ENCODE data around the gene PNISR.
A peak's percentile ranks its signal among the peaks of the same experiment; 100 is the strongest.

Gene PNISR

DNA sequence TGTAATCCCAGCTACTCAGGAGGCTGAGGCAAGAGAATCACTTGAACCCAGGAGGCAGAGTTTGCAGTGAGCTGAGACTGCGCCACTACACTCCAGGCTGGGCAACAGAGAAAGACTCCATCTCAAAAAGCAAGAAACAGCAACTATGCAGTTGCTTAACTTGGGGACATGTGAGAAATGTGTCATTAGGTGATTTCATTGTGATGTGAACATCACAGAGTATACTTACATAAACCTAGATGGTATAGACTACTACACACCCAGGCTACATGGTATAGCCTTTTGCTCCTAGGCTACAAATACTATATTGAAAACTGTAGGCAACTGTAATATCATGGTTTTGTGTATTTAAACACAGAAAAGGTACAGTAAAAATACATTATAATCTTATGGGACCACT, 27.8 kb downstream of the PNISR start:
- H3K4me3 ChIP-seq (ENCODE audit: low read length, poor library complexity, severe bottlenecking): no peak overlapping the region
- H3F3A ChIP-seq (ENCODE audit: low read depth): no peaks in the 10 kb centered on the region; the same call in 1 of the 2 replicates
- peaks cover 47% of the 10 kb centered on the region for H3K36me3 ChIP-seq (ENCODE audit: insufficient read depth, low read length)
- no peaks in the 10 kb centered on the region for H3K4me1 ChIP-seq (ENCODE audit: insufficient read depth, low read length, poor library complexity, severe bottlenecking)
- H2AFZ ChIP-seq (ENCODE audit: low read length): no peak overlapping the region
- no peaks in the 10 kb centered on the region for H3K9me3 ChIP-seq (ENCODE audit: insufficient read depth, low read depth, low read length)
- no peak overlapping the region for H3K9ac ChIP-seq (ENCODE audit: low read depth, low read length, poor library complexity, severe bottlenecking)
- no peaks in the 10 kb centered on the region for H3K79me2 ChIP-seq (ENCODE audit: insufficient read depth, low read length)
- no peaks in the 10 kb centered on the region for H3K9me2 ChIP-seq (replicated peaks; ENCODE audit: low read depth, low read length)
- no peaks in the 10 kb centered on the region for H4K20me1 ChIP-seq (ENCODE audit: insufficient read depth, low read length, poor library complexity, severe bottlenecking)
- H3K4me2 ChIP-seq (ENCODE audit: low read depth, low read length, poor library complexity, severe bottlenecking): no peak overlapping the region
- no peaks in the 10 kb centered on the region for H3K27me3 ChIP-seq (ENCODE audit: insufficient read depth, low read length, poor library complexity, severe bottlenecking)
- no peak for TF ChIP-seq EZH2phosphoT487 (IDR thresholded peaks at IDR 0.05; ENCODE audit: borderline replicate concordance)
- TF ChIP-seq, protein P1, sequence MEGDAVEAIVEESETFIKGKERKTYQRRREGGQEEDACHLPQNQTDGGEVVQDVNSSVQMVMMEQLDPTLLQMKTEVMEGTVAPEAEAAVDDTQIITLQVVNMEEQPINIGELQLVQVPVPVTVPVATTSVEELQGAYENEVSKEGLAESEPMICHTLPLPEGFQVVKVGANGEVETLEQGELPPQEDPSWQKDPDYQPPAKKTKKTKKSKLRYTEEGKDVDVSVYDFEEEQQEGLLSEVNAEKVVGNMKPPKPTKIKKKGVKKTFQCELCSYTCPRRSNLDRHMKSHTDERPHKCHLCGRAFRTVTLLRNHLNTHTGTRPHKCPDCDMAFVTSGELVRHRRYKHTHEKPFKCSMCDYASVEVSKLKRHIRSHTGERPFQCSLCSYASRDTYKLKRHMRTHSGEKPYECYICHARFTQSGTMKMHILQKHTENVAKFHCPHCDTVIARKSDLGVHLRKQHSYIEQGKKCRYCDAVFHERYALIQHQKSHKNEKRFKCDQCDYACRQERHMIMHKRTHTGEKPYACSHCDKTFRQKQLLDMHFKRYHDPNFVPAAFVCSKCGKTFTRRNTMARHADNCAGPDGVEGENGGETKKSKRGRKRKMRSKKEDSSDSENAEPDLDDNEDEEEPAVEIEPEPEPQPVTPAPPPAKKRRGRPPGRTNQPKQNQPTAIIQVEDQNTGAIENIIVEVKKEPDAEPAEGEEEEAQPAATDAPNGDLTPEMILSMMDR (conservative IDR thresholded peaks at IDR 0.05; ENCODE audit: low read length): no peak

DNA sequence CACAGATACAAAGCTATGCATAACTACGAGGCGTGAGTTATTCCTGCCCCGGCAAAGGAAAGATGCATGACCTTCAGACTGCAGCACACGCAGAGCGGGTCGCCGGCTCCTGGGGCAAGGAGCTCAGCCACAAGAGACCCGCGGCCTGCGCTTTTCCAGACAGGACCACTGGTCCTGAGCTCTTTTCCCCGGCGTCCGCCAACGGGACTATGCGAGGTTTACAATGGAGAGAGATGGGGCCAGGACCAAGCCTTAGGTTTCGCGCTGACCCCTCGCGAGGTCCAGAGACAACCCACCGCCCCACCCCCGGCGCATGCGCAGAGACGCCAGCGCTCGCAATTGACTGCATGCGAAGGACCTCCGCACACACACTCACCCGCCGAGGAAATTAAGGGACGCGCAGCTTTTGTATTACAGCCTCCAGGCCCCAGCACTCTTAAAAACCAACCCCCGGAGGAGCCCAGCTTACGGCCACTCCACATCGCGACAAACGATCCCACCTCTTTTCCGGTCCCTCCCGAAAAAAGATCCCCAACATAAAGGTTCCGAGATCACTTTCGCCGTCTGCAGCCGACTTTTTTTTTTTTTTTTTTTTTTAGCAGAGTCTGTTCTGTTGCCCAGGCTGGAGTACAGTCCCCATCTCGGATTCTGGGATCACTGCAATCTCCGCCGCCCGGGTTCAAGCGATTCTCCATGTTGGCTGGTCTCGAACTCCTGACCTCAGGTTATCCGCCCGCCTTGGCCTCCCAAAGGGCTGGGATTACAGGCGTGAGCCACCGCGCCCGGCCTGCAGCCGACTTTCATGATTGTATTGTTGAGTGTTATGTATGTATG, 31.2 kb downstream of the PNISR start, which contains the start of gene COQ3:
Gene COQ3 (minus strand): TSS at position 498 of the 834 bp plus-strand sequence. CDS start 16 bp downstream, at position 482.
- H3K4me3 ChIP-seq (ENCODE audit: low read length, poor library complexity, severe bottlenecking): peak within 1 kb of the TSS; percentile 79
- no peaks in the 10 kb centered on the region for H4K20me1 ChIP-seq (ENCODE audit: insufficient read depth, low read length, poor library complexity, severe bottlenecking)
- peak within 1 kb of the TSS; percentile 59 for H3K4me2 ChIP-seq (ENCODE audit: low read depth, low read length, poor library complexity, severe bottlenecking)
- no peaks in the 10 kb centered on the region for H3K4me1 ChIP-seq (ENCODE audit: insufficient read depth, low read length, poor library complexity, severe bottlenecking)
- no peaks in the 10 kb centered on the region for H3K9me2 ChIP-seq (replicated peaks; ENCODE audit: low read depth, low read length)
- H3K36me3 ChIP-seq (ENCODE audit: insufficient read depth, low read length): peaks cover 14% of the 10 kb centered on the region
- TF ChIP-seq EZH2phosphoT487 (IDR thresholded peaks at IDR 0.05; ENCODE audit: borderline replicate concordance): no peak
- TF ChIP-seq, protein P1 (conservative IDR thresholded peaks at IDR 0.05; ENCODE audit: low read length): no peak
- peak within 1 kb of the TSS; percentile 69 for H3K9ac ChIP-seq (ENCODE audit: low read depth, low read length, poor library complexity, severe bottlenecking)
- H3K9me3 ChIP-seq (ENCODE audit: insufficient read depth, low read depth, low read length): no peaks in the 10 kb centered on the region
- no peaks in the 10 kb centered on the region for H3K79me2 ChIP-seq (ENCODE audit: insufficient read depth, low read length)
- H3F3A ChIP-seq (ENCODE audit: low read depth): no peaks in the 10 kb centered on the region; the same call in 1 of the 2 replicates
- peak within 1 kb of the TSS; percentile 96 for H2AFZ ChIP-seq (ENCODE audit: low read length)
- H3K27me3 ChIP-seq (ENCODE audit: insufficient read depth, low read length, poor library complexity, severe bottlenecking): no peaks in the 10 kb centered on the region

DNA sequence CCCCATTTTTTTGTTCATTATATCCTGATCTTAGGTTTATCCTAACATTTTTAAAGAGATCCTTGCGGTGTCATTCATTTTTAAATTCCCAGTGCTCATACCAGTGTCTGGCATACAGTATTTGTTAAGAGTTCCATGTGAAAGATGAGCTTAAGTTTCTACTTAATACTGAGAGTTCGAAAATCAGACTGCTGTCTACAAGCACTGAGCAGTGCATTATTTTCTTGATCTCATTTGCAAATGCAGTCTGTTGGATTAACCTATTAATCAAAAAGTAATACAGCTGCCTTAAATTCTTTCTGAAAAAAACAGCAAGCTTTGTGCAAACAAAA, 31.8 kb downstream of the PNISR start:
- Histone ChIP-seq H3K36me3 (ENCODE audit: insufficient read depth, low read length) (peaks cover 11% of the 10 kb centered on the region; the same call in 1 of the 2 replicates), H3K9me2 (replicated peaks; ENCODE audit: low read depth, low read length) (no peaks in the 10 kb centered on the region), H3K4me3 (ENCODE audit: low read length, poor library complexity, severe bottlenecking) (peak overlapping the region; percentile 79), H3K4me1 (ENCODE audit: insufficient read depth, low read length, poor library complexity, severe bottlenecking) (no peaks in the 10 kb centered on the region), H4K20me1 (ENCODE audit: insufficient read depth, low read length, poor library complexity, severe bottlenecking) (no peaks in the 10 kb centered on the region), H3K9ac (ENCODE audit: low read depth, low read length, poor library complexity, severe bottlenecking) (peak overlapping the region; percentile 69), H3K4me2 (ENCODE audit: low read depth, low read length, poor library complexity, severe bottlenecking) (peak overlapping the region; percentile 59), H3K27me3 (ENCODE audit: insufficient read depth, low read length, poor library complexity, severe bottlenecking) (no peaks in the 10 kb centered on the region), H3F3A (ENCODE audit: low read depth) (no peaks in the 10 kb centered on the region), H3K79me2 (ENCODE audit: insufficient read depth, low read length) (no peaks in the 10 kb centered on the region), H3K9me3 (ENCODE audit: insufficient read depth, low read depth, low read length) (no peaks in the 10 kb centered on the region), H2AFZ (ENCODE audit: low read length) (peak overlapping the region; percentile 96)
- TF ChIP-seq, protein P1 (conservative IDR thresholded peaks at IDR 0.05; ENCODE audit: low read length): no peak
